ENCODE data around the gene SARS1. TPM values are rescaled to one million over a fixed set of nuclear protein-coding genes. Genes with fewer than 3 reads are reported as not detected.

SARS1 gene
- total and polyA plus RNA-seq, 2 of the 13 experiments (the other 11 are each of a cell fraction or from before 2014, with no cell fraction given), result 103 to 134 TPM

- no peak overlapping the region for H3K4me3 ChIP-seq (replicated peaks in 1 of 3; ENCODE audit: insufficient read depth in 1 of 3, low read depth in 2 of 3, low read length in 3 of 3)
- ATAC-seq, result no peak
- H4K20me1 ChIP-seq (ENCODE audit: insufficient read depth, low read length), result no peaks in the 10 kb centered on the region
- FAIRE-seq, result no peak
- H3K27me3 ChIP-seq (ENCODE audit: control insufficient read depth in 1 of 2, insufficient read depth in 2 of 2, low read length in 2 of 2), result peaks cover 3 to 17% of the 10 kb centered on the region in 2 experiments; a peak in 3 of 5 replicates
- BruUV-seq (replicated peaks), result no TSS peak
- 99% methylated on average over 22 of the region's 31 CpGs for WGBS (ENCODE audit: low lambda C conversion rate)
- H3K4me1 ChIP-seq (ENCODE audit: insufficient read depth, low read length), result peaks cover 57% of the 10 kb centered on the region
- H3K9ac ChIP-seq (ENCODE audit: insufficient read depth, low read depth, low read length), result no peak overlapping the region
- in situ Hi-C loops (cut with HindIII; ENCODE audit: extremely low pct_ligation_motif_present, low pct_unique_long_range_greater_than_20kb) (no loop called here), intact Hi-C loops (cut with micrococcal nuclease; ENCODE audit: unreplicated experiment) (no loop called here)
- no peaks in the 10 kb centered on the region for H3K9me3 ChIP-seq (ENCODE audit: low read length)
- H3K27ac ChIP-seq (ENCODE audit: extremely low read length, insufficient read depth, low read length), result no peak overlapping the region
- DNase-seq (ENCODE audit: low spot score), result no peak
- CTCF ChIA-PET (ENCODE audit: low intra/inter-chr PET ratio, low total read pairs), result no interaction called here
- no peak overlapping the region for H2AFZ ChIP-seq (ENCODE audit: low read length)
- no peaks in the 10 kb centered on the region for H3K79me2 ChIP-seq (ENCODE audit: insufficient read depth, low read length)
- no peak overlapping the region for H3K4me2 ChIP-seq (ENCODE audit: low read depth, low read length)
- POLR2A ChIA-PET, result interaction anchor here (1.3 kb wide), 1 partner anchor 145 kb away, joined by 4 read pairs; the partner anchor contains the start of gene SORT1
- H3K36me3 ChIP-seq (replicated peaks in 1 of 2; ENCODE audit: control insufficient read depth in 1 of 2, insufficient read depth in 2 of 2, low read length in 2 of 2), result no peaks in the 10 kb centered on the region; a peak in 1 of 5 replicates
- TF ChIP-seq TAF1 (CRISPR knock-in tag; IDR thresholded peaks at IDR 0.05), result no peak
- TF ChIP-seq THAP11 (CRISPR knock-in tag; IDR thresholded peaks at IDR 0.05), result no peak
- TF ChIP-seq POLR2AphosphoS2 (IDR thresholded peaks at IDR 0.05; ENCODE audit: low read depth, low read length), result no peak
- no peak for TF ChIP-seq ZNF260 (CRISPR knock-in tag; IDR thresholded peaks at IDR 0.05; ENCODE audit: borderline replicate concordance, low read depth)
- no peak for TF ChIP-seq SMAD1 (CRISPR knock-in tag; IDR thresholded peaks at IDR 0.05; ENCODE audit: borderline replicate concordance, low read depth)
- TF ChIP-seq, protein P1, sequence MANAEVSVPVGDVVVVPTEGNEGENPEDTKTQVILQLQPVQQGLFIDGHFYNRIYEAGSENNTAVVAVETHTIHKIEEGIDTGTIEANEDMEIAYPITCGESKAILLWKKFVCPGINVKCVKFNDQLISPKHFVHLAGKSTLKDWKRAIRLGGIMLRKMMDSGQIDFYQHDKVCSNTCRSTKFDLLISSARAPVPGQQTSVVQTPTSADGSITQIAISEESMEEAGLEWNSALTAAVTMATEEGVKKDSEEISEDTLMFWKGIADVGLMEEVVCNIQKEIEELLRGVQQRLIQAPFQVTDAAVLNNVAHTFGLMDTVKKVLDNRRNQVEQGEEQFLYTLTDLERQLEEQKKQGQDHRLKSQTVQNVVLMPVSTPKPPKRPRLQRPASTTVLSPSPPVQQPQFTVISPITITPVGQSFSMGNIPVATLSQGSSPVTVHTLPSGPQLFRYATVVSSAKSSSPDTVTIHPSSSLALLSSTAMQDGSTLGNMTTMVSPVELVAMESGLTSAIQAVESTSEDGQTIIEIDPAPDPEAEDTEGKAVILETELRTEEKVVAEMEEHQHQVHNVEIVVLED (CRISPR knock-in tag; IDR thresholded peaks at IDR 0.05; ENCODE audit: borderline replicate concordance), result no peak
- TF ChIP-seq ZNF792 (CRISPR knock-in tag; IDR thresholded peaks at IDR 0.05), result no peak
- no peak for TF ChIP-seq POLR2AphosphoS5 (IDR thresholded peaks at IDR 0.05; ENCODE audit: low read depth, low read length)
- TF ChIP-seq REXO4 (CRISPR knock-in tag; IDR thresholded peaks at IDR 0.05; ENCODE audit: borderline replicate concordance), result no peak
- TF ChIP-seq TCF12 (IDR thresholded peaks at IDR 0.05), result no peak
- no peak for TF ChIP-seq TCF12 (CRISPR knock-in tag; IDR thresholded peaks at IDR 0.05)
- no peak for TF ChIP-seq ATF3 (CRISPR knock-in tag; IDR thresholded peaks at IDR 0.05)
- TF ChIP-seq RORA (CRISPR knock-in tag; IDR thresholded peaks at IDR 0.05), result no peak
- TF ChIP-seq, protein P2, sequence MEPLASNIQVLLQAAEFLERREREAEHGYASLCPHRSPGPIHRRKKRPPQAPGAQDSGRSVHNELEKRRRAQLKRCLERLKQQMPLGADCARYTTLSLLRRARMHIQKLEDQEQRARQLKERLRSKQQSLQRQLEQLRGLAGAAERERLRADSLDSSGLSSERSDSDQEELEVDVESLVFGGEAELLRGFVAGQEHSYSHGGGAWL (CRISPR knock-in tag; IDR thresholded peaks at IDR 0.05), result no peak
- TF ChIP-seq, protein P3, sequence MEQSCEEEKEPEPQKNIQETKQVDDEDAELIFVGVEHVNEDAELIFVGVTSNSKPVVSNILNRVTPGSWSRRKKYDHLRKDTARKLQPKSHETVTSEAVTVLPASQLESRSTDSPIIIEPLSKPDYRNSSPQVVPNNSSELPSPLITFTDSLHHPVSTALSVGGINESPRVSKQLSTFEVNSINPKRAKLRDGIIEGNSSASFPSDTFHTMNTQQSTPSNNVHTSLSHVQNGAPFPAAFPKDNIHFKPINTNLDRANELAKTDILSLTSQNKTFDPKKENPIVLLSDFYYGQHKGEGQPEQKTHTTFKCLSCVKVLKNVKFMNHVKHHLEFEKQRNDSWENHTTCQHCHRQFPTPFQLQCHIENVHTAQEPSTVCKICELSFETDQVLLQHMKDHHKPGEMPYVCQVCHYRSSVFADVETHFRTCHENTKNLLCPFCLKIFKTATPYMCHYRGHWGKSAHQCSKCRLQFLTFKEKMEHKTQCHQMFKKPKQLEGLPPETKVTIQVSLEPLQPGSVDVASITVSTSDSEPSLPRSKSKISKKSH (CRISPR knock-in tag; IDR thresholded peaks at IDR 0.05; ENCODE audit: borderline replicate concordance), result no peak
- no peak for TF ChIP-seq SNAPC4 (CRISPR knock-in tag; IDR thresholded peaks at IDR 0.05)
Observed at GRCh38 chr1:109252167-109252892, 38.6 kb downstream of the SARS1 start.

All from HepG2 (cell line).